Keratinocyte (primary cell): Measurements from ENCODE around the gene GNPTAB.

Source experiments
- CTCF ChIP-seq, 3 experiments: IDR thresholded peaks in 1 of 3; conservative IDR thresholded peaks in 1 of 3; optimal IDR thresholded peaks in 1 of 3; 2 replicates in 2 of 3; 3 replicates in 1 of 3; pipeline versions ENCODE3 to v1.5.1; 2011; ENCODE audit warnings: low read length in 3 of 3, mild to moderate bottlenecking in 3 of 3, moderate library complexity in 2 of 3, control low read depth in 1 of 3, inconsistent platforms in 1 of 3; ENCODE audit not compliant: insufficient read depth in 2 of 3; ENCODE audit errors: extremely low read depth in 1 of 3
- EZH2 ChIP-seq: IDR thresholded peaks from one replicate; pipeline ENCODE4 v1.6.1; 2012; ENCODE audit warnings: inconsistent platforms, mild to moderate bottlenecking, low read length, moderate library complexity

GRCh38 chr12:101829639-101830366 lies 956 bp downstream of the GNPTAB start:
- no peak for TF ChIP-seq EZH2
- TF ChIP-seq CTCF (optimal IDR thresholded peaks at IDR 0.05 in 1 of 3, IDR thresholded peaks at IDR 0.05 in 1 of 3, conservative IDR thresholded peaks at IDR 0.05 in 1 of 3; ENCODE audit: extremely low read depth in 1 of 3, insufficient read depth in 2 of 3, low read length in 3 of 3), result no peak
